Esophagus muscularis mucosa (tissue), 4 donors: ENCODE data around the gene OSBPL9. TPM values are rescaled to one million over a fixed set of nuclear protein-coding genes. Genes with fewer than 3 reads are reported as not detected.

Source experiments
- DNase-seq: peaks from one replicate; pipeline ENCODE4 v3.0.0-alpha.2; 2017; ENCODE audit errors: extremely low spot score
- H3K27ac ChIP-seq, 4 donors: fragments of 200-600 bp; sonication (generic); replicated peaks in 1 of 4; 1 replicate in 3 of 4; 2 replicates in 1 of 4; pipeline ENCODE4 v1.5.1; 2016 to 2019; ENCODE audit warnings: mild to moderate bottlenecking in 1 of 4
- H3K27me3 ChIP-seq, 4 donors: fragments of 200-600 bp; sonication (generic); one replicate each; pipeline versions ENCODE4 v1.5.1 to v1.6.0; 2016 to 2019
- H3K36me3 ChIP-seq, 4 donors: fragments of 200-600 bp; sonication (generic); one replicate each; pipeline ENCODE4 v1.5.1; 2016 to 2019
- H3K4me1 ChIP-seq, 4 donors: fragments of 200-600 bp; sonication (generic); one replicate each; pipeline ENCODE4 v1.5.1; 2016 to 2019
- H3K4me3 ChIP-seq, 4 donors: fragments of 200-600 bp; sonication (generic); 1 replicate in 2 of 4; 2 replicates in 2 of 4; pipeline ENCODE4 v1.5.1; 2016 to 2019; ENCODE audit warnings: mild to moderate bottlenecking in 4 of 4, moderate library complexity in 1 of 4
- H3K9me3 ChIP-seq, 4 donors: fragments of 200-600 bp; sonication (generic); 1 replicate in 3 of 4; 2 replicates in 1 of 4; pipeline ENCODE4 v1.5.1; 2016 to 2019
- EP300 ChIP-seq: sonication (generic); formaldehyde crosslinking; IDR thresholded peaks from one replicate; pipeline ENCODE4 v1.6.1; 2017; ENCODE audit warnings: antibody characterized with exemption
- POLR2A ChIP-seq: fragments of 450-650 bp; IDR thresholded peaks from one replicate; pipeline ENCODE4 v1.6.1; 2017; ENCODE audit warnings: antibody characterized with exemption, moderate library complexity, mild to moderate bottlenecking, low read depth
- POLR2AphosphoS5 ChIP-seq, 2 donors: sonication (generic); formaldehyde crosslinking; IDR thresholded peaks; one replicate each; pipeline ENCODE4 v1.6.1; 2017; ENCODE audit warnings: antibody characterized with exemption in 2 of 2
- WGBS: methylation state at CpG from one replicate; pipeline ENCODE4 v1.1.5; 2018; 5-methylcytosine and 5-hydroxymethylcytosine counted together
- intact Hi-C: fragments of 100-400 bp; cut with DNase I; formaldehyde crosslinking; loops from one replicate; pipeline ENCODE4 v1.15.1; 2023
- total RNA-seq, 4 donors: library from RNA; depleted of rRNA; stranded (reverse); fragments of >200 nt; gene quantifications; one replicate each; pipeline versions ENCODE4 v1.1.0 to v1.2.1, GENCODE V29; 2016
- TF ChIP-seq, protein P1 (sequence below), 3 experiments: fragments of 200-600 bp in 2 of 3; fragments of 450-650 bp in 1 of 3; sonication (generic) in 2 of 3; IDR thresholded peaks; one replicate each; pipeline ENCODE4 v1.5.1; 2017 to 2019; ENCODE audit warnings: antibody characterized with exemption in 3 of 3, mild to moderate bottlenecking in 2 of 3, moderate library complexity in 1 of 3

The OSBPL9 gene
- total RNA-seq, 4 donors from 2014 or later: 66.8 to 84.5 (median 75.9) TPM

DNA sequence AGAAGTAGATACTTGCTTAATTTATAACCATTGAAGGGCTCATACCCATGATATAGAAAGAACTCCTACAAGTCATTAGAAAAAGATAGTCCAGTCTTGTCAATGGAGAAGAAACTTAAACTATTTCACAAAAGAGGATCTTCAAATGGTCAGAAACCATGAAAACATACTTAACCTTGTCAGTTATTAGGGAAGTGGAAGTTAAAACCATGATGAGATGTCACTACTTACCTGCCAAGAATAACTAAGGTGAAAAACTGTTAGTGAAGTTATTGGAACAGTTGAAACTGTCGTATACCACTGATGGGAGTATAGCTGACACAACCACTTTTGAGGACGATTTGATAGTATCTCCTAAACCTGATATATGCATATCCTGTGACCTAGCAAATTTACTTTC, 46.8 kb downstream of the OSBPL9 start:
- Histone ChIP-seq H3K36me3 (no peaks in the 10 kb centered on the region), H3K4me1 (peaks cover 51 to 66% (median 52%) of the 10 kb centered on the region in 4 donors), H3K9me3 (no peaks in the 10 kb centered on the region), H3K27me3 (no peaks in the 10 kb centered on the region), H3K4me3 (no peak overlapping the region), H3K27ac (no peak overlapping the region)
- WGBS: 96% methylated on average over 2 of the region's 2 CpGs
- DNase-seq: no peak
- TF ChIP-seq EP300: no peak
- TF ChIP-seq, protein P1, sequence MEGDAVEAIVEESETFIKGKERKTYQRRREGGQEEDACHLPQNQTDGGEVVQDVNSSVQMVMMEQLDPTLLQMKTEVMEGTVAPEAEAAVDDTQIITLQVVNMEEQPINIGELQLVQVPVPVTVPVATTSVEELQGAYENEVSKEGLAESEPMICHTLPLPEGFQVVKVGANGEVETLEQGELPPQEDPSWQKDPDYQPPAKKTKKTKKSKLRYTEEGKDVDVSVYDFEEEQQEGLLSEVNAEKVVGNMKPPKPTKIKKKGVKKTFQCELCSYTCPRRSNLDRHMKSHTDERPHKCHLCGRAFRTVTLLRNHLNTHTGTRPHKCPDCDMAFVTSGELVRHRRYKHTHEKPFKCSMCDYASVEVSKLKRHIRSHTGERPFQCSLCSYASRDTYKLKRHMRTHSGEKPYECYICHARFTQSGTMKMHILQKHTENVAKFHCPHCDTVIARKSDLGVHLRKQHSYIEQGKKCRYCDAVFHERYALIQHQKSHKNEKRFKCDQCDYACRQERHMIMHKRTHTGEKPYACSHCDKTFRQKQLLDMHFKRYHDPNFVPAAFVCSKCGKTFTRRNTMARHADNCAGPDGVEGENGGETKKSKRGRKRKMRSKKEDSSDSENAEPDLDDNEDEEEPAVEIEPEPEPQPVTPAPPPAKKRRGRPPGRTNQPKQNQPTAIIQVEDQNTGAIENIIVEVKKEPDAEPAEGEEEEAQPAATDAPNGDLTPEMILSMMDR (IDR thresholded peaks at IDR 0.05): no peak
- TF ChIP-seq POLR2AphosphoS5 (IDR thresholded peaks at IDR 0.05): no peak
- no peak for TF ChIP-seq POLR2A
- intact Hi-C loops: no loop called here

DNA sequence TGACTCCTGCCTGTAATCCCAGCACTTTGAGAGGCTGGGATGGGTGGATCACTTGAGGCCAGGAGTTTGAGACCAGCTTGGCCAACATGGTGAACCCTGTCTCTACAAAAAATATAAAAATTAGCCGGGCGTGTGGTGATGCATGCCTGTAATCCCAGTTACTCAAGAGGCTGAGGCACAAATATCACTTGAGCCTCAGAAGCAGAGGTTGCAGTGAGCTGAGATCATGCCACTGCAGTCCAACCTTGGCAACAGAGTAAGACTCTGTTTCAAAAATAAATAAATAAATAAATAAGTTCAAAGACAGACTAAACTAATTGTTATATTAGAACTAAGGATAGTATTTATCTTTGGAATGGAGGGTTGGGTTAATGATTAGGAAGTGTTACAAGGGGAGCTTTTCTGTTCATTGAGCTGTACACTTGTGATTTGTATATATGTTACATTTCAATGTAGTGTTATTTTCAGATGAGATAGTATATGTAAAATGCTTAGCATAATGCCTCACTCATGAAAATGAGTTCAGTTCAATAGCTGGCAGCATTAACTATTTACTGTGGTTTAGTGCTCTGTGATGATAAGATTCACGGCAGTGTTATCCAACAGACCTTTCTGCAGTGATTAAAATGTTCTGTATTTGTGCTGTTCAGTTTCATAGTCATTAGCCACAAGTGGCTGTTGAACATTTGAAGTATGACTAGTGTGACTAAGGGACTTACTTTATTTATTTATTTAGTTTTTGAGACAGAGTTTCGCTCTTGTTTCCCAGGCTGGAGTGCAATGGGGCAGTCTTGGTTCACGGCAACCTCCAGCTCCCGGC, 47.7 kb downstream of the OSBPL9 start:
- Histone ChIP-seq H3K9me3 (no peaks in the 10 kb centered on the region), H3K4me1 (peaks cover 57 to 74% (median 61%) of the 10 kb centered on the region in 4 donors), H3K27me3 (no peaks in the 10 kb centered on the region), H3K36me3 (no peaks in the 10 kb centered on the region), H3K27ac (no peak overlapping the region), H3K4me3 (no peak overlapping the region)
- no peak for DNase-seq
- 90% methylated on average over 6 of the region's 6 CpGs for WGBS
- TF ChIP-seq EP300 (no peak), POLR2A (no peak), POLR2AphosphoS5 (IDR thresholded peaks at IDR 0.05) (no peak)
- TF ChIP-seq, protein P1 (IDR thresholded peaks at IDR 0.05): no peak
- intact Hi-C loops: no loop called here

GRCh38 chr1:51666478-51666877, 49.6 kb downstream of the OSBPL9 start:
- Histone ChIP-seq H3K9me3 (no peaks in the 10 kb centered on the region), H3K27me3 (no peaks in the 10 kb centered on the region), H3K4me1 (peaks cover 56 to 65% (median 57%) of the 10 kb centered on the region in 4 donors), H3K36me3 (no peaks in the 10 kb centered on the region), H3K4me3 (no peak overlapping the region), H3K27ac (no peak overlapping the region)
- TF ChIP-seq POLR2AphosphoS5 (IDR thresholded peaks at IDR 0.05) (peak in 1 of 2 donors; percentile 37), EP300 (no peak), POLR2A (no peak)
- TF ChIP-seq, protein P1 (IDR thresholded peaks at IDR 0.05): no peak
- intact Hi-C loops: no loop called here
- DNase-seq: no peak
- 39% methylated on average over 2 of the region's 2 CpGs for WGBS

GRCh38 chr1:51667561-51667960, 50.7 kb downstream of the OSBPL9 start:
- intact Hi-C loops: no loop called here
- no peaks in the 10 kb centered on the region for H3K36me3 ChIP-seq
- no peaks in the 10 kb centered on the region for H3K9me3 ChIP-seq
- no peaks in the 10 kb centered on the region for H3K27me3 ChIP-seq
- no peak for DNase-seq
- H3K4me3 ChIP-seq: no peak overlapping the region
- no peak overlapping the region for H3K27ac ChIP-seq
- peaks cover 46 to 56% (median 52%) of the 10 kb centered on the region in 4 donors for H3K4me1 ChIP-seq
- no peak for TF ChIP-seq EP300
- no peak for TF ChIP-seq POLR2AphosphoS5 (IDR thresholded peaks at IDR 0.05)
- no peak for TF ChIP-seq POLR2A
- TF ChIP-seq, protein P1 (IDR thresholded peaks at IDR 0.05): no peak
- 98% methylated on average over 2 of the region's 2 CpGs for WGBS
